H1 (cell line): Measurements from ENCODE around the gene NCK1. TPM values are rescaled to one million over a fixed set of nuclear protein-coding genes. Genes with fewer than 3 reads are reported as not detected.

Experiments used
- HDAC6 ChIP-seq: IDR thresholded peaks from one replicate; pipeline ENCODE4 v1.7.1; 2012; ENCODE audit warnings: low read depth, mild to moderate bottlenecking, inconsistent platforms, low read length, moderate library complexity
- JUND ChIP-seq: IDR thresholded peaks from 2 replicates; pipeline ENCODE4 v1.6.1; 2011; ENCODE audit warnings: mild to moderate bottlenecking, improper control_type of control experiment, low read length
- SIRT6 ChIP-seq: IDR thresholded peaks from one replicate; pipeline ENCODE4 v1.7.1; 2012; ENCODE audit warnings: low read length, inconsistent platforms
- polyA plus RNA-seq, 7 experiments: library from polyadenylated mRNA; depleted of rRNA in 3 of 7; stranded (reverse) in 5 of 7; unstranded in 2 of 7; fragments of >200 nt in 5 of 7; fragments of 200-250 nt in 2 of 7; gene quantifications; 1 replicate in 5 of 7; 2 replicates in 1 of 7; 4 replicates in 1 of 7; pipeline versions ENCODE4 v1.2.1 to v1.2.3, GENCODE V29; 2011 to 2013; ENCODE audit warnings: missing spikeins in 2 of 7, mixed read lengths in 2 of 7
- total RNA-seq: library from RNA; stranded (reverse); fragmentation: NEBNext Ultra II Directional; extraction: Animal tissue kit (Norgen Biotek cat#: 25700); gene quantifications from 2 replicates; pipeline ENCODE4 v1.2.1, GENCODE V29; 2021
- TF ChIP-seq, protein P1 (sequence below), 3 experiments: IDR thresholded peaks; 1 replicate in 2 of 3; 2 replicates in 1 of 3; pipeline versions ENCODE4 v1.5.1 to v1.6.1; 2011; ENCODE audit warnings: low read length in 3 of 3, mild to moderate bottlenecking in 3 of 3, inconsistent platforms in 2 of 3, low read depth in 1 of 3, moderate library complexity in 1 of 3; ENCODE audit not compliant: insufficient read depth in 1 of 3; ENCODE audit errors: control extremely low read depth in 1 of 3

Gene NCK1
- total and polyA plus RNA-seq, 2 of the 8 experiments (the other 6 are each of a cell fraction or from before 2014, with no cell fraction given) = 10.0 to 28.5 TPM

DNA sequence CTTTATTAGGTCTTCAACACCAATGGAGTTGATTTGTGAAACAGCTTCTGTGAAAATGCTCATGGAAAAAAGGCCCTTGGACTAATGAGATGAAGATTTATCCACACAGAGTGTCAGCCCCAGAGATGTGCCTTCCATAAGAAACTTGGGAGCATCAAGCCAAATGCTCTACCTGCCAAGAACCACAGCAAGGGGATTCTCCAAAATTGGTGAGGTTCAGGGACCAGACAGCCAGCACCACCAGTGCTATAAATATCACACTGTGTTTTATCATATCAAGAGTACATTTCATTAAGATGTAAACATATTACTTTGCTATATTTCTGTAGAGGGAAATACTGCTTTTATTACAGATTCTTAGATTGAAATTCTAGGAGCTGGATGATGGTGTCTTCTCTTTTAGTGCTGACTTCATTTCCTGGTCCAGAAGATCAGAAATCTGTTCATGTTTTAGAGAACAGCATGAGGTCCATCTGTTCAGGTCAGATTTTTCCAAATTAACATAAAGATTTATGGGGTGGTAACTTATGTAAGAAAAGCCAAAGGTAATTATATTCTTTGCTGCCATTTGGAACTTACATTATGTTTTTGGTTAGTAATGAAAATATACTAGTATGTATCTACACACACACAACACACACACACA, 25.4 kb upstream of the NCK1 start (continued):
- TF ChIP-seq, protein P1, sequence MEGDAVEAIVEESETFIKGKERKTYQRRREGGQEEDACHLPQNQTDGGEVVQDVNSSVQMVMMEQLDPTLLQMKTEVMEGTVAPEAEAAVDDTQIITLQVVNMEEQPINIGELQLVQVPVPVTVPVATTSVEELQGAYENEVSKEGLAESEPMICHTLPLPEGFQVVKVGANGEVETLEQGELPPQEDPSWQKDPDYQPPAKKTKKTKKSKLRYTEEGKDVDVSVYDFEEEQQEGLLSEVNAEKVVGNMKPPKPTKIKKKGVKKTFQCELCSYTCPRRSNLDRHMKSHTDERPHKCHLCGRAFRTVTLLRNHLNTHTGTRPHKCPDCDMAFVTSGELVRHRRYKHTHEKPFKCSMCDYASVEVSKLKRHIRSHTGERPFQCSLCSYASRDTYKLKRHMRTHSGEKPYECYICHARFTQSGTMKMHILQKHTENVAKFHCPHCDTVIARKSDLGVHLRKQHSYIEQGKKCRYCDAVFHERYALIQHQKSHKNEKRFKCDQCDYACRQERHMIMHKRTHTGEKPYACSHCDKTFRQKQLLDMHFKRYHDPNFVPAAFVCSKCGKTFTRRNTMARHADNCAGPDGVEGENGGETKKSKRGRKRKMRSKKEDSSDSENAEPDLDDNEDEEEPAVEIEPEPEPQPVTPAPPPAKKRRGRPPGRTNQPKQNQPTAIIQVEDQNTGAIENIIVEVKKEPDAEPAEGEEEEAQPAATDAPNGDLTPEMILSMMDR (IDR thresholded peaks at IDR 0.05; ENCODE audit: control extremely low read depth in 1 of 3, insufficient read depth in 1 of 3, low read depth in 1 of 3, low read length in 3 of 3) = no peak
- TF ChIP-seq HDAC6 (no peak), JUND (no peak), SIRT6 (no peak)
